ENCODE measurements around the gene CFAP77. TPM values are rescaled to one million over a fixed set of nuclear protein-coding genes. Genes with fewer than 3 reads are reported as not detected.

The CFAP77 gene
- total and polyA plus RNA-seq, 2 experiments from 2014 or later = not detected

DNA sequence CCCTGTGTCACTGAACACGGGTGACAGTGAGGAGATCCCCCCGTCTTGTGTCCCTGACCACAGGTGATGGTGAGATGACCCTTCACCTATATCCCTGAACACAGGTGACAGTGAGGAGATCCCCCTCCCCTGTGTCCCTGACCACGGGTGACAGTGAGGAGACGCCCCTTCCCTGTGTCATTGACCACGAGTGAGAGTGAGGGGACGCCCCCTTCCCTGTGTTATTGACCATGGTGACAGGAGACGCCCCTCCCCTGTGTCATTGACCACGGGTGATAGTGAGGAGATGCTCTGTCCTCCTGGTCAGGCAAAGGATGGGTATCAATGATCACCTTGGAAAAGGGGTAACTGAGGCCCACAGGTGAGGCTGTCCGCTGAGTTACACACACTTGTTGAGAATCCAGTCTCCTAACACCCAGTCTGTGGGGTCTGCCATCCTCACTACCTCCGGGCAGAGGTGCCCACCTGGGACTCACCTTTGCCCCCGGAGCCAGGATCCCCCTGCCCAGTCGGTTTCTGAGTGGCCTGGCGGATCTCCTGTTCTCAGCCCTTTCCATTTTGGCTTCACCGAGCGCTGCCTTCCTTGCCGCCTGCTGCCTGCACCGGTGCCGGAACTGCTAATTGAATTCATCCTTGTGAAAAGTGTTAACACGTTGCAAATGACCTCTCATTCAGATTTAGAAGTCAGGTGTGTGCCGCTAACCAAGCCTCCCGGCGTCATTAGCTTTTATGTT, 104.2 kb downstream of the CFAP77 start:
- WGBS, 2 experiments (ENCODE audit: low coverage in 1 of 2, low lambda C conversion rate in 2 of 2, missing lambda C conversion rate in 2 of 2) = 49 to 50% methylated on average over 22 of the region's 22 CpGs
- Histone ChIP-seq H3K27me3 (replicated peaks; ENCODE audit: insufficient read depth) (peaks cover 17% of the 10 kb centered on the region), H3F3A (ENCODE audit: insufficient read depth) (no peaks in the 10 kb centered on the region), H3K4me3 (no peak overlapping the region), H3K79me2 (ENCODE audit: insufficient read depth) (no peaks in the 10 kb centered on the region), H2AFZ (no peak overlapping the region), H3K9me3 (ENCODE audit: low read depth) (no peaks in the 10 kb centered on the region), H3K4me1 (ENCODE audit: insufficient read depth) (no peaks in the 10 kb centered on the region), H3K36me3 (ENCODE audit: low read depth) (no peaks in the 10 kb centered on the region), H4K20me1 (ENCODE audit: insufficient read depth) (no peaks in the 10 kb centered on the region), H3K4me2 (ENCODE audit: unreplicated experiment) (no peak overlapping the region), H3K9me2 (ENCODE audit: insufficient read depth) (no peaks in the 10 kb centered on the region), H3K9ac (no peak overlapping the region), H3K27ac (no peak overlapping the region)
- TF ChIP-seq EZH2 (IDR thresholded peaks at IDR 0.05; ENCODE audit: insufficient read depth, poor library complexity, severe bottlenecking) (no peak), EZH2phosphoT487 (IDR thresholded peaks at IDR 0.05; ENCODE audit: insufficient read depth, low read depth) (no peak)
- no peak for DNase-seq
- in situ Hi-C loops (cut with MboI) = no loop called here

DNA sequence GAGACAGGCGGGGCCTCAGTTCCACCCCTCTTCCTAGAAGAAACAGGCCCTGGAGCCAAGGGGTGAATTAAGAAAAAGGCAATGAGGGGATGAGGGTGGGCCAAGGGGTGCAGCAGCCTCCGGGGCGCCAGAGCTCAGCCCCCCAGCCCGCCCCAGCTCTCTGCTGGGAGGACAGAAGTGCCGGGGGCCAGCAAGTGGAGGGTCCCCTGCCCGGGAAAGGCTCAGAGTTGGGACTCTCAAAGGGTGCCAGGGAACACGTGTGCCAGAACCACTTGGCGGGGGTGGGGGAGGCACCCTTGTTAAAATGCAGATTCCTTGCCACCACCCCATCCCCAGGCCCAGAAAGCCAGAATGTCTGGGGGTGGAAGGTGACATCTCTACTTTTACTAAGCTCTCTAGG, 104.8 kb downstream of the CFAP77 start:
- WGBS, 2 experiments (ENCODE audit: low coverage in 1 of 2, low lambda C conversion rate in 2 of 2, missing lambda C conversion rate in 2 of 2) = 25 to 36% methylated on average over 8 of the region's 8 CpGs
- H3K9me2 ChIP-seq (ENCODE audit: insufficient read depth) = no peaks in the 10 kb centered on the region

DNA sequence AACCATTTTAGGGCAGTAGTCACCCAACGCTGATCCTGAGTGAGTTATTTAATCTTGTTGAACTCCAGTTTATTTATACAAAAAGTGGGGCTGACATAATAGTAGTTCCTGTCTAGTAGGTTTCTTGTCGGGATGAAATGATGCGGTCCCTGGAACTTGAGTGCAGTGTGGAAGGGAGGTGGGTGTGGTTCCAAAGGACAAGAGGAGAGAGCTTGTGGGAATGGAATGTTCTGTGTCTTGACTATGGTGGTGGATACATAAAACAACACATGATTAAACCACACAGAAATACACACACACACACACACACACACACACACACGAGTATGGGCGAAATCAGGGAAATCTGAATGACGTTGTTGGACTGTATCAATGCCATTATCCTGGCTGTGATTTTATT, 106.3 kb downstream of the CFAP77 start:
- Histone ChIP-seq H4K20me1 (ENCODE audit: insufficient read depth) (no peaks in the 10 kb centered on the region), H3K4me2 (ENCODE audit: unreplicated experiment) (no peak overlapping the region), H3K79me2 (ENCODE audit: insufficient read depth) (no peaks in the 10 kb centered on the region), H3K9me2 (ENCODE audit: insufficient read depth) (no peaks in the 10 kb centered on the region), H3K4me1 (ENCODE audit: insufficient read depth) (no peaks in the 10 kb centered on the region), H3K27ac (no peak overlapping the region), H2AFZ (no peak overlapping the region), H3K9ac (no peak overlapping the region), H3K27me3 (replicated peaks; ENCODE audit: insufficient read depth) (peaks cover 17% of the 10 kb centered on the region), H3K9me3 (ENCODE audit: low read depth) (no peaks in the 10 kb centered on the region), H3K4me3 (no peak overlapping the region), H3K36me3 (ENCODE audit: low read depth) (no peaks in the 10 kb centered on the region), H3F3A (ENCODE audit: insufficient read depth) (no peaks in the 10 kb centered on the region)
- in situ Hi-C loops (cut with MboI) = no loop called here
- TF ChIP-seq EZH2 (IDR thresholded peaks at IDR 0.05; ENCODE audit: insufficient read depth, poor library complexity, severe bottlenecking) = no peak
- TF ChIP-seq EZH2phosphoT487 (IDR thresholded peaks at IDR 0.05; ENCODE audit: insufficient read depth, low read depth) = no peak
- no peak for DNase-seq
- 70 to 75% methylated on average over 6 of the region's 6 CpGs for WGBS, 2 experiments (ENCODE audit: low coverage in 1 of 2, low lambda C conversion rate in 2 of 2, missing lambda C conversion rate in 2 of 2)

More for the DNA sequence above, 104.8 kb downstream of the CFAP77 start:
- Histone ChIP-seq H3F3A (ENCODE audit: insufficient read depth) (no peaks in the 10 kb centered on the region), H3K27ac (no peak overlapping the region), H2AFZ (no peak overlapping the region), H3K4me1 (ENCODE audit: insufficient read depth) (no peaks in the 10 kb centered on the region), H3K4me3 (no peak overlapping the region), H3K4me2 (ENCODE audit: unreplicated experiment) (no peak overlapping the region), H3K27me3 (replicated peaks; ENCODE audit: insufficient read depth) (peaks cover 17% of the 10 kb centered on the region), H3K9ac (no peak overlapping the region), H3K79me2 (ENCODE audit: insufficient read depth) (no peaks in the 10 kb centered on the region), H3K36me3 (ENCODE audit: low read depth) (no peaks in the 10 kb centered on the region), H3K9me3 (ENCODE audit: low read depth) (no peaks in the 10 kb centered on the region), H4K20me1 (ENCODE audit: insufficient read depth) (no peaks in the 10 kb centered on the region)
- no peak for TF ChIP-seq EZH2 (IDR thresholded peaks at IDR 0.05; ENCODE audit: insufficient read depth, poor library complexity, severe bottlenecking)
- no peak for TF ChIP-seq EZH2phosphoT487 (IDR thresholded peaks at IDR 0.05; ENCODE audit: insufficient read depth, low read depth)
- DNase-seq = no peak
- in situ Hi-C loops (cut with MboI) = no loop called here

DNA sequence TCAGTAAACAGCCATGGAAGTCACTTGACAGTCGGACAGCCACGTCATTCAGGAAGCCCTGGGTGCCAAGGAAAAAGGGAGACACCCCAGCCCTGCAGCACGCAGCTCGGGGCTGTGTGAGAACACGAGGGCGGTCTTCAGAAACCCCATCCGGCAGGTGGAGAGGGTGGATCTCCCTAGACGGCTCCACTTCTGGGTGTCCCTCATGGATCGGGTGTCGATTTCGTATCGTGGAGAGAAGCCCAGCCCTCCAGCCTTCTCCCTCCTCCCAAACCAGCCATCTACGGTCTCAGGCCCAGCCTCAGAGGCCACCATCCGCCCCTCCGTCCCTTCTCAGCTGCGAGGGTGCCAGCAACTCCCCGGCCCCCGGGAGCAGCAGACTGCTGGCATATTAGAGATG, 106.9 kb downstream of the CFAP77 start:
- H3K4me1 ChIP-seq (ENCODE audit: insufficient read depth) = no peaks in the 10 kb centered on the region
- H3K9me2 ChIP-seq (ENCODE audit: insufficient read depth) = no peaks in the 10 kb centered on the region
- no peaks in the 10 kb centered on the region for H4K20me1 ChIP-seq (ENCODE audit: insufficient read depth)
- no peak overlapping the region for H2AFZ ChIP-seq
- no peak overlapping the region for H3K9ac ChIP-seq
- no peak for TF ChIP-seq EZH2 (IDR thresholded peaks at IDR 0.05; ENCODE audit: insufficient read depth, poor library complexity, severe bottlenecking)
- no peak overlapping the region for H3K4me3 ChIP-seq
- in situ Hi-C loops (cut with MboI) = no loop called here
- no peak overlapping the region for H3K4me2 ChIP-seq (ENCODE audit: unreplicated experiment)
- H3K27me3 ChIP-seq (replicated peaks; ENCODE audit: insufficient read depth) = peaks cover 17% of the 10 kb centered on the region
- H3K9me3 ChIP-seq (ENCODE audit: low read depth) = no peaks in the 10 kb centered on the region
- no peak overlapping the region for H3K27ac ChIP-seq
- H3K36me3 ChIP-seq (ENCODE audit: low read depth) = no peaks in the 10 kb centered on the region
- no peaks in the 10 kb centered on the region for H3K79me2 ChIP-seq (ENCODE audit: insufficient read depth)
- WGBS, 2 experiments (ENCODE audit: low coverage in 1 of 2, low lambda C conversion rate in 2 of 2, missing lambda C conversion rate in 2 of 2) = 31 to 37% methylated on average over 18 of the region's 18 CpGs
- DNase-seq = no peak
- no peaks in the 10 kb centered on the region for H3F3A ChIP-seq (ENCODE audit: insufficient read depth)
